ENCODE results near the gene ABHD3.

The ABHD3 gene

DNA sequence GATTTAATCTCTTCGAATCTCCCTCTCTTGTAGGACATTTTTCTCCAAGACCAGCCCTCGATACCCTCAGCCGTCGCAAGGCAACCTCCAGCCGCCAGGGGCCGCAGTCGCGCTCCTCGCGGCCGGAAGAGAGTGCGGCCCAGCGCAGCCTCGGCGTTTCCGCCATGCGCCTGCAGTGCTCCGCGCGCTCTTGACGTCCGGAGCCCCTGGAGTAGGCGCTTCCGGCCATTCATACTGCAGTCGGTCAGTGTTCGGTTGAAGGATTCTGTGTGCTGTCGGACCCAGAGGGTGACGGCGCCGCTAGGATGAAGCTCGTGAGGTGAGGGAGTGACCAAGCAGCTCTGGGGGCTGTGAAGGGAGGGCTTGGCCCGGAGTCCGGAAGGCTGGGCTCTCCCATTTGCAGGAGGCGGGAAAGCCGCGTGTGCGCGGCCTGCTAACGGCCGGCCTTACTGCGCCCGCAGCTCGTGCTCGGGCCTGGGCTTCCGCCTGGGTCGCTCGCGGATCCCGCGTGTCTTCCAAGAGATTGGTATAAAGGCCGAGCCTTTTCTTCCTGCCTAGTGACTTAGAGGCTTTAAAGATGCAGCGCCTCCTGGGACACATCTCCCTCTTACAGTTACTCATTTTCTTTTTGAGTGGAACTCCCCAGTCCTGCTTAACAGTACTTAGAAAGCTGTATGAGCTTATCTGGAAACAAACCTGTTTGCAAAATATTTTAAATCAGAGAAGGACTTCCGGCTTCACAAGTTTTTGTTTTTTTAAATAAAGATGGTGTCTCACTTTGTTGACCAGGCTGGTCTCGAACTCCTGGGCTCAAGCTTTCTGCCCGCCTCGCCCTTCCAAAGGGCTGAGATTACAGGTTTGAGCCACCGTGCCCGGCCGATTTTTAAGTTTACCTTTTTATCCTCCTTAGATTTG, 92.2 kb downstream of the ABHD3 start, which contains the start of gene SNRPD1:
SNRPD1 (plus strand) TSS at position 190 of the 915 bp plus-strand sequence; CDS start at position 306, 116 bp downstream.
- peak within 1 kb of the TSS; percentile 76 for H3K4me3 ChIP-seq (ENCODE audit: low read depth, low read length)
- TF ChIP-seq, protein P1, sequence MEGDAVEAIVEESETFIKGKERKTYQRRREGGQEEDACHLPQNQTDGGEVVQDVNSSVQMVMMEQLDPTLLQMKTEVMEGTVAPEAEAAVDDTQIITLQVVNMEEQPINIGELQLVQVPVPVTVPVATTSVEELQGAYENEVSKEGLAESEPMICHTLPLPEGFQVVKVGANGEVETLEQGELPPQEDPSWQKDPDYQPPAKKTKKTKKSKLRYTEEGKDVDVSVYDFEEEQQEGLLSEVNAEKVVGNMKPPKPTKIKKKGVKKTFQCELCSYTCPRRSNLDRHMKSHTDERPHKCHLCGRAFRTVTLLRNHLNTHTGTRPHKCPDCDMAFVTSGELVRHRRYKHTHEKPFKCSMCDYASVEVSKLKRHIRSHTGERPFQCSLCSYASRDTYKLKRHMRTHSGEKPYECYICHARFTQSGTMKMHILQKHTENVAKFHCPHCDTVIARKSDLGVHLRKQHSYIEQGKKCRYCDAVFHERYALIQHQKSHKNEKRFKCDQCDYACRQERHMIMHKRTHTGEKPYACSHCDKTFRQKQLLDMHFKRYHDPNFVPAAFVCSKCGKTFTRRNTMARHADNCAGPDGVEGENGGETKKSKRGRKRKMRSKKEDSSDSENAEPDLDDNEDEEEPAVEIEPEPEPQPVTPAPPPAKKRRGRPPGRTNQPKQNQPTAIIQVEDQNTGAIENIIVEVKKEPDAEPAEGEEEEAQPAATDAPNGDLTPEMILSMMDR (IDR thresholded peaks at IDR 0.05; ENCODE audit: borderline replicate concordance, insufficient read depth, low read depth, low read length), result peak; percentile 96

DNA sequence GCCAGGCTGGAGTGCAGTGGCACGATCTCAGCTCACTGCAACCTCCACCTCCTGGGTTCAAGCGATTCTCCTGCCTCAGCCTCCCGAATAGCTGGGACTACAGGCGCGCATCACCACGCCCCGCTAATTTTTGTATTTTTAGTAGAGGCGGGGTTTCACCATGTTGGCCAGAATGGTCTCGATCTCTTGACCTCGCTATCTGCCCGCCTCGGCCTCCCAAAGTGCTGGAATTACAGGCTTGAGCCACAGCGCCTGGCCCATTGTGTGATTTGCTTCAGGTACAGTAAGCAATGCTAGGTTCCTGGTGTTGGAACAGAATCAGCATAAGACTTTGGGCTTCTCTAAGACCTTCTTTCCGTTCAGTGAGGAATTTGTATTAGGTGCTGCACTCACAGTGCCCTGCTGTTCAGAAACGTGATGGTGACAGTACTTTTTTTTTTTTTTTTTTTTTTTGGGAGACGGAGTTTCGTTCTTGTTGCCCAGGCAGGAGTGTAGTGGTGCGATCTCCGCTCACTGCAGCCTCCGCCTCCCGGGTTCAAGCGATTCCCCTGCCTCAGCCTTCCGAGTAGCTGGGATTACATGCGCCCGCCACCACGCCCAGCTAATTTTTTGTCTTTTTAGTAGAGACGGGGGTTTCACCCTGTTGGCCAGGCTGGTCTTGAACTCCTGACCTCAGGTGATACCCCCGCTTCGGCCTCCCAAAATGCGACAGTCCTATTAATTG, 93.0 kb downstream of the ABHD3 start:
- peak overlapping the region; percentile 76 for H3K4me3 ChIP-seq (ENCODE audit: low read depth, low read length)

DNA sequence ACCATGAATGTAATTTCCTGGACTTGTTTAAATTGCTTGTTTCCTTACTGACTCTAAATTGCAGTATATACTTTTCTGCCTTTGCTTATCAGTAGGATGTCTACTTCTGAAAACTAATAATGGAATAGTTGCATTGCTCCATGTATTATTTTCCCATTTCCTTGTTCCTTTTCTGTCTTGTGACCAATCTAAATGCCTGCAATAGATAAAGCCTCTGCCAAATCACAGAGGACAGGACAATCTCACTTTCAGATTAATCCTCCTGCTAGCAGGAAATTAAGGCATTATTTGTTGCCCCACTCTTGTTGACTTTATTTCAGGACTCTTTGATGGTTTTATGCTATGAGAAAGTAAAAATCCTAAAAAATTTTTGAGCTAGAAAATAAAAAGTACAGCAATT, 99.4 kb downstream of the ABHD3 start:
- TF ChIP-seq, protein P1 (IDR thresholded peaks at IDR 0.05; ENCODE audit: borderline replicate concordance, insufficient read depth, low read depth, low read length), result no peak

DNA sequence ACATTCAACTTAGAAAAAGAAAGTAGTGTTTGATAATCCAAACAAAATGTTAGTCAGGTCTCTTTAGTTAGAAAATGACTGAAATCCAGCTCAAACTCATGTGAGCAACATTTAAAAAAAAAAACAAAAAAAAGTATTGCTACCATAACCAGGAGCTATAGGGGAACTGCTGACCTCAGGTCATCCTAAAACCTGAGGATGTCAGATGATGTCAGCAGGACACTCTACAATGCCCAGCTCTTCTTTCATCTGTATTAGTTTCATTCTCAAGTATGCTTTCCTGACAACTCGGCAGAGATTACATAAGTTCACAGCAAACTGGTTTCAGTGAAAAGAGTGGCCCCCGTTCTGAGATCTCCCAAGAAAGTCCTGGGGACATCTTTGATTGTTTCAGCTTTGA, 99.9 kb downstream of the ABHD3 start:
- TF ChIP-seq, protein P1 (IDR thresholded peaks at IDR 0.05; ENCODE audit: borderline replicate concordance, insufficient read depth, low read depth, low read length), result no peak
- H3K4me3 ChIP-seq (ENCODE audit: low read depth, low read length), result no peak overlapping the region

More for the DNA sequence above, 99.4 kb downstream of the ABHD3 start:
- no peak overlapping the region for H3K4me3 ChIP-seq (ENCODE audit: low read depth, low read length)

DNA sequence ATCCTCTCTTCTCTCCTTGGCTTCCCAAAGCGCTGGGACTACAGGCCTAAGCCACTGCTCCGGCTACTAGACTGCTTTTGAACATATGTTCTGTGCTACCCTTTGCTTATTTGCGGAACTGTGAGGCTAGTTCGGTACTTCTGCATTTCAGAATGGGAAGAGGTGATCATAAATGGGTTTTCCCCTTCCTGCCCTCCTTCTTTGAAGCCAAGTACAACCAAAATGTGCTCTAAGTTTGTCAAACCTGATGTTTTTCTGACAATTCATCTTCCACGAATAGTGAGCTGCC, 102.3 kb downstream of the ABHD3 start:
- TF ChIP-seq, protein P1 (IDR thresholded peaks at IDR 0.05; ENCODE audit: borderline replicate concordance, insufficient read depth, low read depth, low read length), result no peak
- no peak overlapping the region for H3K4me3 ChIP-seq (ENCODE audit: low read depth, low read length)
